Measurements from ENCODE around the gene SHC3. TPM values are rescaled to one million over a fixed set of nuclear protein-coding genes. Genes with fewer than 3 reads are reported as not detected.

The SHC3 gene
- total RNA-seq, 1 experiment from 2014 or later: 0.27 TPM

GRCh38 chr9:89022902-89023301, 155.7 kb downstream of the SHC3 start:
- ATAC-seq: no peak
- Histone ChIP-seq H3K4me1 (ENCODE audit: control insufficient read depth in 1 of 2, insufficient read depth in 2 of 2, low read length in 2 of 2) (peaks cover 20 to 24% of the 10 kb centered on the region in 2 experiments; a peak in 3 of 4 replicates), H4K20me1 (ENCODE audit: insufficient read depth) (no peaks in the 10 kb centered on the region), H3K9me3 (ENCODE audit: control insufficient read depth in 1 of 2, insufficient read depth in 1 of 2, low read depth in 1 of 2, low read length in 2 of 2) (no peaks in the 10 kb centered on the region), H3K27me3 (ENCODE audit: insufficient read depth, low read length) (no peaks in the 10 kb centered on the region), H3K9ac (ENCODE audit: low read length) (no peak overlapping the region), H3K4me3 (replicated peaks in 1 of 2; ENCODE audit: low read depth in 1 of 2, low read length in 2 of 2) (no peak overlapping the region), H3K9me2 (ENCODE audit: insufficient read depth) (no peaks in the 10 kb centered on the region), H3K27ac (ENCODE audit: low read depth, low read length) (no peak overlapping the region), H2AFZ (ENCODE audit: low read depth, low read length, poor library complexity, severe bottlenecking) (no peak overlapping the region), H3K36me3 (ENCODE audit: control insufficient read depth in 1 of 2, insufficient read depth in 2 of 2, low read length in 2 of 2) (no peaks in the 10 kb centered on the region), H3K79me2 (ENCODE audit: insufficient read depth, low read length) (no peaks in the 10 kb centered on the region), H3K4me2 (ENCODE audit: low read length) (no peak overlapping the region)
- CTCF ChIA-PET: interaction anchor here (1.2 kb wide), 1 partner anchor 22 kb away, joined by 4 read pairs; no protein-coding TSS in a partner anchor
- DNase-seq (ENCODE audit: low read depth, low spot score): no peak
- POLR2A ChIA-PET: no interaction called here
- intact Hi-C loops (cut with micrococcal nuclease): no loop called here
- RAD21 ChIA-PET (ENCODE audit: low non-redundant PET in 1 of 2, low total read pairs in 2 of 2, uncharacterized antibody in 2 of 2, unreplicated experiment in 2 of 2): no interaction called here
- no TSS peak for BruUV-seq (replicated peaks)
- TF ChIP-seq ZBTB33 (IDR thresholded peaks at IDR 0.05; ENCODE audit: extremely low read depth, insufficient replicate concordance, low read length) (no peak), POLR2A (IDR thresholded peaks at IDR 0.05; ENCODE audit: borderline replicate concordance, extremely low read depth, insufficient read depth, insufficient read length) (no peak), EZH2 (IDR thresholded peaks at IDR 0.05) (no peak), MAX (IDR thresholded peaks at IDR 0.05) (no peak), CTCF (IDR thresholded peaks at IDR 0.05 in 2 of 3, conservative IDR thresholded peaks at IDR 0.05 in 1 of 3; ENCODE audit: borderline replicate concordance in 1 of 3, insufficient read depth in 1 of 3, low read depth in 2 of 3, low read length in 2 of 3) (no peak)

Data from HCT116 (cell line).